SU-DHL-6 (cell line): ENCODE data around the gene SULT1C2.

Source experiments
- CTCF ChIP-seq: fragments of 200-600 bp; sonication (generic); IDR thresholded peaks from one replicate; pipeline ENCODE4 v1.5.1; 2017; ENCODE audit warnings: antibody characterized with exemption, mild to moderate bottlenecking, low read length, moderate library complexity; ENCODE audit not compliant: insufficient read depth, poor library complexity, severe bottlenecking
- EZH2phosphoT487 ChIP-seq: fragments of 200-600 bp; sonication (generic), shearing (Covaris generic); conservative IDR thresholded peaks from 2 replicates; pipeline ENCODE4 v1.6.1; 2018; ENCODE audit warnings: mild to moderate bottlenecking, antibody characterized with exemption, low read length, moderate library complexity, mixed read lengths

GRCh38 chr2:108270768-108271506, 17.8 kb upstream of the SULT1C2 start:
- TF ChIP-seq CTCF: no peak
- TF ChIP-seq EZH2phosphoT487: no peak
